Brain microvascular endothelial cell (primary cell): ENCODE data around the gene CFHR4.
"Not testable (repeated sequence)": the region's sequence is repeated elsewhere in the genome, so short reads cannot be mapped to it uniquely, and the experiment has no call there.

Experiments
- DNase-seq: peaks from one replicate; pipeline ENCODE4 v3.0.0-alpha.2; 2020
- H3K27ac ChIP-seq: fragments of 250-450 bp; sonication (Bioruptor Pico); 2 replicates; pipeline ENCODE4 v1.5.1; 2020; ENCODE audit warnings: mild to moderate bottlenecking, moderate library complexity
- H3K27me3 ChIP-seq: fragments of 250-450 bp; sonication (Bioruptor Pico); replicated peaks from 2 replicates; pipeline ENCODE4 v1.5.1; 2020; ENCODE audit warnings: mild to moderate bottlenecking
- H3K36me3 ChIP-seq: fragments of 250-450 bp; sonication (Bioruptor Pico); replicated peaks from 2 replicates; pipeline ENCODE4 v1.5.1; 2020; ENCODE audit warnings: mild to moderate bottlenecking
- H3K4me3 ChIP-seq: 2 replicates; pipeline ENCODE4 v1.5.1; 2011; ENCODE audit warnings: low read depth, mild to moderate bottlenecking, control low read depth, low read length, moderate library complexity
- in situ Hi-C: cut with HindIII; loops from 2 replicates; pipeline ENCODE4 v1.10.0; 2017; ENCODE audit warnings: low sequenced_read_pairs, low pct_ligation_motif_present
- TF ChIP-seq, protein P1 (sequence below): IDR thresholded peaks from 2 replicates; pipeline ENCODE4 v1.5.1; 2011; ENCODE audit warnings: low read depth, mild to moderate bottlenecking, moderate library complexity, low read length, control low read depth, inconsistent platforms; ENCODE audit errors: missing control alignments

Gene CFHR4

DNA sequence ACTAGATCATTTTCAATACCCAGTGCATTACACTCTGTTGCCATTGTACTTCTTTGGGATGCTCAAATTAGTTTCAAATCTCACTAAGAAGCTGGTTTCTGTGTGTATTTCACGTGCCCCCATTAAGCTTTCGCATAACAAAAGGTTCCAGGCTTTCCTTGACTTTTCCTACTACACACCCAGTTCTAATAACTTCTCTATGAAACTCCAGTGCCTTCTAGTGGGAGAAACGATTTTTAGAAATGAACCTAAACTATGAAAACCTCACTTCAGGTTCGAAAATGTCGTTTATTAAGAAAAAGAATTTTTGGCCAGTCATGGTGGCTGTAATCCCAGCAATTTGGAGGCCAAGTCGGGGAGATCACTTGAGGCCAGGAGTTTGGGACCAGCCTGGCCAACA lies 2.8 kb downstream of the CFHR4 start:
- H3K27me3 ChIP-seq, result no peaks in the 10 kb centered on the region
- TF ChIP-seq, protein P1, sequence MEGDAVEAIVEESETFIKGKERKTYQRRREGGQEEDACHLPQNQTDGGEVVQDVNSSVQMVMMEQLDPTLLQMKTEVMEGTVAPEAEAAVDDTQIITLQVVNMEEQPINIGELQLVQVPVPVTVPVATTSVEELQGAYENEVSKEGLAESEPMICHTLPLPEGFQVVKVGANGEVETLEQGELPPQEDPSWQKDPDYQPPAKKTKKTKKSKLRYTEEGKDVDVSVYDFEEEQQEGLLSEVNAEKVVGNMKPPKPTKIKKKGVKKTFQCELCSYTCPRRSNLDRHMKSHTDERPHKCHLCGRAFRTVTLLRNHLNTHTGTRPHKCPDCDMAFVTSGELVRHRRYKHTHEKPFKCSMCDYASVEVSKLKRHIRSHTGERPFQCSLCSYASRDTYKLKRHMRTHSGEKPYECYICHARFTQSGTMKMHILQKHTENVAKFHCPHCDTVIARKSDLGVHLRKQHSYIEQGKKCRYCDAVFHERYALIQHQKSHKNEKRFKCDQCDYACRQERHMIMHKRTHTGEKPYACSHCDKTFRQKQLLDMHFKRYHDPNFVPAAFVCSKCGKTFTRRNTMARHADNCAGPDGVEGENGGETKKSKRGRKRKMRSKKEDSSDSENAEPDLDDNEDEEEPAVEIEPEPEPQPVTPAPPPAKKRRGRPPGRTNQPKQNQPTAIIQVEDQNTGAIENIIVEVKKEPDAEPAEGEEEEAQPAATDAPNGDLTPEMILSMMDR, result no peak
- no peaks in the 10 kb centered on the region for H3K36me3 ChIP-seq
- no peak overlapping the region for H3K27ac ChIP-seq
- no peak for DNase-seq
- no peak overlapping the region for H3K4me3 ChIP-seq
- in situ Hi-C loops, result no loop called here

DNA sequence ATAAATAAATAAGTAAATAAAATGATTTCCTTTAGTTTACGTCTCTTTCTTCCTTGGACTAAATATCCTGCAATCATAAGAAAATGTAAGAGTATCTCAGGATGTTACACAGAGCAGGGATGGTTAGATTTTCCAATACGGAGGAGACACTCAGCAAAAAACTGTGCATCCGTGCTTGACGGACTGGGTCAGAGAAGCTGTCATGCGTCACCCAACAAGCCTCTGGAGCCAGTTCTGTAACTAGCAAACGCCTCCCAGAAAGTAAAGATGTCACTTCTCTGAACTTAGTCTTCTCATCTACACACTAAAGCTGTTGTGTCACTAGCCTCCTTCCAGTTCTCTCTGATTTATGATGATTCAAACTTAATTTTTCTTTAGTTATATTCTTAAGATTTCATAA lies 3.4 kb downstream of the CFHR4 start:
- TF ChIP-seq, protein P1, result no peak
- Histone ChIP-seq H3K4me3 (no peak overlapping the region), H3K27me3 (no peaks in the 10 kb centered on the region), H3K27ac (no peak overlapping the region), H3K36me3 (no peaks in the 10 kb centered on the region)
- in situ Hi-C loops, result no loop called here
- no peak for DNase-seq

DNA sequence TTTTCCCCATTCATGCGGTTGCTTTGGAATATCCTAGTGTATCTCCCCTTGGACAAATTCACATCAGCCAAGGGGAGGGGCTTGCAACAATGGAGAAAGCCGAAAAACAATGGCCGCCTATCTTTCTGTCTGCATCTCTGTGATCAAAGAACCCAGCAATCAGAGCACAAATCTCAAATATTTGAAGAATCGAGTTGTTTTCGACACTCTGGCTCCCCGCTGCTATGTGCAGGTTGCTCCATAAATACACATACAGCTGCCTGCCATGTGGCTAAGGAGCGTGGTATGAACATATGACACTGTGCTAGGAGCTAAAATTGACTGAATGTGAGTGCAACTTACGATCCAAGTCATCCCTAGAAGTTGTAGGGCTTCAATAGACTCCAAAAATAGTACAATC lies 8.5 kb downstream of the CFHR4 start:
- Histone ChIP-seq H3K36me3 (no peaks in the 10 kb centered on the region), H3K27me3 (no peaks in the 10 kb centered on the region), H3K4me3 (no peak overlapping the region), H3K27ac (no peak overlapping the region)
- in situ Hi-C loops, result no loop called here
- TF ChIP-seq, protein P1, result no peak
- no peak for DNase-seq

DNA sequence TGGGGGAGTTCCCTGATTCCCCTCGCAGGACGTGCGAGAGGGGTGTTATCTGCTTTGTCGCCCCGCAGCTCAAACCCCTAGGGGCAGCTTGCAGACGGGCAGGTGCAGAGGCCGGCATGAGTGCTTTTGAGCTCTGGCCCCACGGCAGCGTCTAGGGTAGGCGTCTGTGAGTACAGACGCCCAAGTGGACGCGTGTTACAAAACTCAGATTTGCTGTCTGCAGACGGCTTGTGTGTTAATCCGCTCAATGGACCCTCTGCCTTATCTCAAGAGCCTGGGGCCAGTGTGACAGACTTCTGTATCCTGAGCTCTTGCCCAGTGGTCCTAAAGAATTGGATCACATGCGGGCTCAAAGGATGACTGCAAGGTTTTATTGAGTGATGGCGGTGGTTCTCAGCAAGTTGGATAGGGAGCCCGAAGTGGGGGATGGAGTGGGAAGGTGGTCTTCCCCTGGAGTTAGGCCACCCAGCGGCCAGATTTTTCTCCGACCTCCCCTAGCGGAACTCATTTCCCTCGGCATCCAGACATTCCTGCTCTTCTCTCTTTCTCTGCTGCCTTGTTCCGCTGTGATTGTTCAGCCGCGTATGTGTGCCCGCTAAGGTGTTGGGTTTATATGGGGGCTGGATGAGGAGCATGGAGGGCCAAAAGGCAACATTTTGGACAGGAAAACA lies 9.4 kb downstream of the CFHR4 start:
- DNase-seq, result no peak
- Histone ChIP-seq H3K36me3 (no peaks in the 10 kb centered on the region), H3K4me3 (peak overlapping the region; percentile 40), H3K27ac (no peak overlapping the region), H3K27me3 (no peaks in the 10 kb centered on the region)
- in situ Hi-C loops, result no loop called here
- TF ChIP-seq, protein P1, result peak; percentile 34

DNA sequence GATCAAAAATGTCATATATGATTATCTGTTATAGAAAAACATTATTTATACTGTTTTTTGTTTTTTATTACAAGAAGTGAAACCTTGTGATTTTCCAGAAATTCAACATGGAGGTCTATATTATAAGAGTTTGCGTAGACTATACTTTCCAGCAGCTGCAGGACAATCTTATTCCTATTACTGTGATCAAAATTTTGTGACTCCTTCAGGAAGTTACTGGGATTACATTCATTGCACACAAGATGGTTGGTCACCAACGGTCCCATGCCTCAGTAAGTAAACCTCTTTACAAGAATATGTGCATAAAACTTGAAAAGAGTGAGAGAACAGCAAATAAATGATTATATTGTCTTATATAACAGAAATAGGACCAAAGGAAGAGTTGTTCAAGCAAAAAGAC lies 14.5 kb downstream of the CFHR4 start:
- H3K27me3 ChIP-seq, result no peaks in the 10 kb centered on the region
- DNase-seq, result no peak
- H3K27ac ChIP-seq, result no peak overlapping the region
- H3K4me3 ChIP-seq, result no peak overlapping the region
- TF ChIP-seq, protein P1, result no peak
- no peaks in the 10 kb centered on the region for H3K36me3 ChIP-seq
- in situ Hi-C loops, result no loop called here

DNA sequence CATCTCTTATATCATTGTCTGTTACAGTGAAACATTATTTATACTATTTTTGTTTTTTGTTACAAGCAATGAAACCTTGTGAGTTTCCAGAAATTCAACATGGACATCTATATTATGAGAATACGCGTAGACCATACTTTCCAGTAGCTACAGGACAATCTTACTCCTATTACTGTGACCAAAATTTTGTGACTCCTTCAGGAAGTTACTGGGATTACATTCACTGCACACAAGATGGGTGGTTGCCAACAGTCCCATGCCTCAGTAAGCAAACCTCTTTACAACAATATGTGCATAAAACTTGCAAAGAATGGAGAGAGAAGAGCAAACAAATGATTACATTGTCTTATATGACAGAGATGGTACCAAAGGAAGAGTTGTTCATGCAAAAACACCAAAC lies 22.4 kb downstream of the CFHR4 start:
- DNase-seq, result peak; percentile 14

DNA sequence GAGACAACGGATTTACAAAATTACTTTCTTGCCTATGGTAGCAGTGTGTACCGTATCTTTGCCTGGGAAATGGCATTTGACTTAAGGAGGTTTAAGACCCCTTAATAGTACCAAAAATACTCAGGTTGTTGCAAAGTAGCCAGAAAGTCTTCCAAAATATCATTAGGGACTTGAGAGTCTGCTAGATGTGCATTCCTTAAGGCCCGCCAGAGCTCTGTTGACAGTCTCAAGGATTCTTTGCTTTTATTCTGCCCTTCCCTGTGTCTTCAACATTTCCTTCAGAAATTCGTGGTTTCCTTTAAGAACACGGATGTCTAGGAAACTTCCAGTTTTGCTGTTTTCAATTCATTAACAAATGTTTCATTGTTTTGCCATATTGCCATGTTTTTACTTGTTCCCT lies 24.4 kb downstream of the CFHR4 start:
- H3K36me3 ChIP-seq, in situ Hi-C loops, DNase-seq, H3K4me3 ChIP-seq, H3K27ac ChIP-seq, H3K27me3 ChIP-seq: not testable (repeated sequence)

More for the DNA sequence above, 22.4 kb downstream of the CFHR4 start:
- TF ChIP-seq, protein P1, result peak; percentile 21
- no peak overlapping the region for H3K27ac ChIP-seq
- no peaks in the 10 kb centered on the region for H3K27me3 ChIP-seq
- no peak overlapping the region for H3K4me3 ChIP-seq
- no peaks in the 10 kb centered on the region for H3K36me3 ChIP-seq
- in situ Hi-C loops, result no loop called here

DNA sequence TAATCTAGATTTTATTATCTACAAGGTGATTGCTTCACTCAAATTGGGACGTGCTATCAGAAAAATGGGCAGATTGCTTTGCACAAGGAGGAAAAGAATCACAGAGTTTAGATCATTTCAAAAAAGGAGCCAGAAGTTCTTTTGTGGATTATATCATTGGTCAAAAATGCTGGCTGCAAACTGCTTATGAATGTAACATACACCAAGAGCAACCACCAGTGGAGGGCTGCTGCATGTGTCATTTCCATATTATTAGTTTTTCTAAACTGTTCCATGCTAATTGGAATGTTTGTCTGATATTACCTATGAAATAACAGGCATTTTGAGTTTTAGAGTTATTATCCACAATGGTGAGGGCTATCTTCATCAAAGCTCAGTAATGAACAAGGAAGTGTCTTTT lies 39.0 kb downstream of the CFHR4 start:
- in situ Hi-C loops, result not testable (repeated sequence)
- DNase-seq, result peak; percentile 38

More for the DNA sequence above, 39.0 kb downstream of the CFHR4 start:
- not testable (repeated sequence) for H3K36me3 ChIP-seq, H3K27ac ChIP-seq, H3K4me3 ChIP-seq, H3K27me3 ChIP-seq
